Germinal center (tissue), 1 donor: ENCODE data around the gene CMIP.

Experiments
- DNase-seq: peaks from one replicate; pipeline ENCODE4 v3.0.0; 2012; ENCODE audit warnings: mixed read lengths, low spot score

Gene CMIP

GRCh38 chr16:81639931-81640680 is 195.5 kb downstream of the CMIP start:
- DNase-seq = no peak

DNA sequence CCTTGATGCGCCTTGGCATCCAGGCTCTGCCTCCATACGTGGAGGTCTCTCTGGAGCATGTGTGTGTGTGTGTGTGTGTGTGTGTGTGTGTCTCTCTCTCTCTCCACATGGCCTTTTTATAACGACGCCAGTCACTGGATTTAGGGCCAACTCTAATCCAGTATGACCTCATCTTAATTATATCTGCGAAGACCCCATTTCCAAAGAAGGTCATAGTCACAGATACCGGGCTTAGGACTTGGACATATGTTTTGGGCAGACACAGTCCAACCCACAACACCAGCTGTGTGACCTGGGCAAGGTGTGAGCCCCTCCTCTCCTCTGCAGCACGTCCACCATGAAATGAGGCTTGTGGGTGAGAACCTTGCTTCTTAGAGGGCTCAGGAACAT is 196.1 kb downstream of the CMIP start:
- DNase-seq = no peak

DNA sequence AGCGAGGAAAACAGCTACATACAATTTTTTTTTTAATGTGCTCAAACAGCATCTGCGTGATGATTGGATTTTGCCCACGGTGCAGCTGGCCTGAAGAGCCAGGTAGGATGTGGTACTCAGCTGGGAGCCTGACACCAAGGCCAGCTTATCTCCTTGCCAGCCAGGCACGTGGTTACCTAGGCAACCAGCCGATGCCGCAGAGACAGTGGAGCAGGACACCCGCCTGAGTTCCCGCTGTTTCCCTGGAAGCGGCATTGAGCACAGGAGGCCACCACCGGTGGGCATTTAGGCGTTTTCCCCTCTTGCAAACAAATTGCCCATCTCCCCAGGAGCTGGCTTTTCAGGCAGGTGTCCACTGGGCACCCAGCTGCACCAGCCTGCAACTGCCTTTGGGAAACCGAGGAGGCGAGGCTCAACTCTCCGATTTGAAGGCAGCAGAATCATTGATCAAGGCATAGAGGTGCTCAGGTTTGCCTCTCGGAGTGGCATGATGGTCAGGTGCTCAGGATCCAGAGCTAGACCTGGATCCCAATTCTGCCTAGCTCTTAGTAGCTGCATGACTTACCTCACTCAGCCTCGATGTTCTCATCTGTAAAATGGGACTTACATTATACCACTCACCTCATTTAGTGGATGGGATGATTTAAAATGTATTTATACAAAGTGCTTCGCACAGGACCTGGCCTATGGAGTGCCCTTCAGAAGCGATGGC is 196.9 kb downstream of the CMIP start:
- DNase-seq = no peak

- DNase-seq = no peak
These were observed 197.5 kb downstream of the CMIP start for GRCh38 chr16:81642107-81642436.

DNA sequence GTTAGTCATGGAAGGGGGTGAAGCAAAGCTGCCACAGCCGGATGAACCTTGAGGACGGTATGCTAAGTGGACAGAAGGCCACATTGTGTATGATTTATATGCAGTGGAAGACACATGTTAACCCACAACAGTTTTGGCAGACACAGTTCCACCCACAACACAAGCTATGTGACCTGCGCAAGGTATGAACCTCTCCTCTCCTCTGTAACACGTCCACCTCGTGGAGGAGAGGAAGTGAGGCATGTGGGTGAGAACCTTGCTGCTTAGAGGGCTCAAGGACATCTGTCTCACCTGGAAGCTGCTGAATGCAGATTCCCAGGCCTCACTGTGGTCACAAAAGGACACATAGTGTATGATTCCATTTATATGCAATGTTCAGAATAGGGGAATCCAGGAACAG is 198.3 kb downstream of the CMIP start:
- no peak for DNase-seq

DNA sequence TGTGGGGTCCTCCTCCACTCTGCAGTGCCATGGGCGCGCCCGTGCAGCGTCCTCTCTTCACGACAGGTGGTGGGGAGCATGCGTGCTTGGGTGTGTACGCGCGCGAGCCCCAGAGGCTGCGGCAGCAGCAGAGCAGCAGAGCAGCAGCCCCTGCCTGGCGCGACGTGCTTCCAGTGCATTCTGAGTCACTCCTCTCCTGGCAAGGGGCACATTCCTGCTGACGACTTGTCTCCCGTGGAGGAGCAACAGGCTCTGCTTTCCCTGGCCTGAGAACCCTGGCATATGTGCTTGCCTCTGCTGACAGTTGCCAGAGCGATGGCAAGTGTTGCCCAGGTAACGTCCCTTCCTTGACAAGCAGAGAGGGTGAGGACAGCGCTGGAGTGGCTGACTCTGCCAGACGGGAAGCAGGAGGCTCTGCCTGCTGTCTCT is 200.7 kb downstream of the CMIP start:
- DNase-seq = no peak

GRCh38 chr16:81645925-81646324 is 201.3 kb downstream of the CMIP start:
- DNase-seq = no peak

- no peak for DNase-seq
These were observed 202.0 kb downstream of the CMIP start for GRCh38 chr16:81646561-81646960.

- DNase-seq = no peak
These were observed 202.9 kb downstream of the CMIP start for GRCh38 chr16:81647527-81647926.

GRCh38 chr16:81649561-81650184 is 205.1 kb downstream of the CMIP start:
- no peak for DNase-seq

DNA sequence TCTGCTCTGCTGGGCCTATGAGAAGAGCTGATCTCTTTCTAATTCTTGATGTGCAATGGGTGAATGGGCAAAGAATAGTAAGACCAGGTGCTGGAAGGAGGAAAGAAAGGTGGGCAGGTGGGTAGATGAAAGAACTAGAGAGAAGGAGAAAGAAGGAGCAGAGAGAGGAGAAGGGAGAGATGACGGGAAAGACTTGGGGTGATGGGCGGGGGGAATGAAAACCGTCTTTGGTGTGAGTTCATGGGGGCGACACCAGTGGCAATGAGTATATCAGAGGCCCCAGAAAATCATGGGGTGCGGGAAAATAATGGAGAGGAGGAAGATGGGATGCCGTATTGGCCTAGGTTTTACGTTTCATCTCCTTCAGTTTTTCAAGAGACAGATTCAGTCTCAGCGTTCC is 205.7 kb downstream of the CMIP start:
- DNase-seq = no peak

- no peak for DNase-seq
These were observed 206.5 kb downstream of the CMIP start for GRCh38 chr16:81650982-81651562.

GRCh38 chr16:81651758-81652718 is 207.4 kb downstream of the CMIP start:
- no peak for DNase-seq

DNA sequence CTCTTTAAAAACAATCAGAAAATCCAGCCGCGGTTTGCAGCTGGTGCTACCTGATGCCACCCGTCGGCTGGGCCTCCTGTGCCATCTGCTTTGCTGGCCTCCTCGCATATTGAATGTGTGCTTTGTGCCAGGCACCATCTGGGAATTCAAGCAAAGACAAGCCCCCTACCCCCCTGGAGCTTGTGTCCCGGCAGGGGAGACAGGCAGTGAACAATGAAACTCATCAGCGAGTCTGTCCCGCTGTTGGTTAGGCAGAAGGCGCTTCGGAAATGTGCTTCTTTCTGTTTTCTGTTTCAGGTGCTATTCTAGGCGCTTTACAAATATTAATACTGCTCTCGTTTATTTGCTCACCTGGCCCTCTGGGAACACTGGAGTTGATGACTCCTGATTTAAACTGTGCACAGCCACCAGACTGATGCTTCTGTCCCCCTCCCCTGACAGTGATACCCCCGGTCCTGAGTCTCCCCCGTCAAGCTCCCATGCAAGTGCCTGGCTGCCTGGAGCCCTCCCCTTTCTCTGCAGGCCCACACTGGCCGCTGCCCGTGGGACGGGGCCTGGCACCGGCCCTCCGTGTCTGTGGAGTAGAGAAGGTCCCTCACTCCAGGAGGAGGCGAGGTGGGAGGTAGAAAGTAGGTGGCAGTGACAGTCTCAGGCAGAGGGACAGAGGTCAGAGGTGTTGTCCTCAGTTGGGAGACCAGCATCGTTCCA is 208.3 kb downstream of the CMIP start:
- no peak for DNase-seq

DNA sequence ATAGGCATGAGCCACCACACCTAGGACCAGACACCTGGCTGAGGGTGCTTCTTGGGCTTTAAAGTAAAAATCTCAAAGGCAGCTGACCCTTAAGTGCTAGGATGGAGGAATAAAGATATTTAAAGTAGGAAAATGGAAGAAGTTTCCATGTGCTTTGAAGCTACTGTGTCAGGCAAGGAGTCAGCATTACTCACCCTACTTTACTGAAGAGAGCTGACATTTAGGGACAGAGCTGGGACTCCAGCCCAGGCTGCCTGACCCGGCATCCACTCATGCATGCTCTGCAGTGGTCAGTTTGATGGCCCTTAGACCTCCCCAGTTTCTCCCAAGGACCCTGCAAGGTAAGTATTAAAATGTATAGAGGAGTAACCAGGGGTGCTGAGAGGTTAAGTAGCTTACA is 209.7 kb downstream of the CMIP start:
- no peak for DNase-seq

- DNase-seq = no peak
These were observed 211.0 kb downstream of the CMIP start for GRCh38 chr16:81655469-81656162.

DNA sequence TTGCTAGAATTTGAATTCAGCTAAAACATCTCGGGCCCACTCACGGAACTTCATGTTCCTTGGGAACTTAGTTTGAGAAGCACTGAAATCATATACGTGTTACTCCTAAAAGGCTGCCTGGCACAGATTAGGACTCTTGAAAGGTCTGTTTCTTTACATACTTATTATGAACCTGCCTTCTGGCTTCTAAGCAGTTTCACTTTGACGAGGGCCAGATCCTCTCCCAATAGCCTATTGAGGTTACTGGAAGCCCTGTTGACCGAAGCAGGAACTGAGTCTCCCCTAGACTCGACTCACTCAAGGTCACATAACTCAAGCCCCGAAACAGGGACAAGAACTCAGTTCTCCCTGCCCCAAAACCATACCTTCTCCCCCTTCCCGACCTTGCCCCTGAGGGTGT is 212.6 kb downstream of the CMIP start:
- DNase-seq = no peak

GRCh38 chr16:81657781-81658180 is 213.2 kb downstream of the CMIP start:
- no peak for DNase-seq

DNA sequence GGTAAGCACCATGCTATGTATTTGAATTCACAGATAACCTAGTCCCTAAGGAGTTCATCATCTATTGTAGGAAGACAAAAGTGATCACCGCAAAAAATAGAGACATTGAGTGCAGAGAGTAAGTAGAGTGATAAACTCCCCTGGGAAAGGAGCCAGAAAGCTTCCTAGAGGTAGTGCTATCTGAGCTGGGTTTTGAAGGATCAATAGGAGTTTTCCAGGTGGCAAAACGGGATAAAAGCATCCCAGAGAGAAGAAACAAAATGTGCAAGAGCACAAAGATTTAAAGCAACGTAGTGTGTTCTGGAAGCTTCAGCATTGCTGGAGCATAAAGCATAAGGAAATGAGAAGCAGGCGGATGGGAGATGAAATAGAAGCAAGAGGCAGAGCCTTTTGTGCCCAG is 213.8 kb downstream of the CMIP start:
- DNase-seq = no peak

- DNase-seq = no peak
These were observed 214.6 kb downstream of the CMIP start for GRCh38 chr16:81659249-81659648.

- no peak for DNase-seq
These were observed 216.5 kb downstream of the CMIP start for GRCh38 chr16:81661082-81661481.
